NCI-H1417 (cell line): Measurements from ENCODE around the gene GOLGA6A.

ENCODE experiments used
- DNase-seq, 3 experiments: peaks; one replicate each; lab custom pipeline; 2025; lab: John Stamatoyannopoulos, UW

GOLGA6A gene

DNA sequence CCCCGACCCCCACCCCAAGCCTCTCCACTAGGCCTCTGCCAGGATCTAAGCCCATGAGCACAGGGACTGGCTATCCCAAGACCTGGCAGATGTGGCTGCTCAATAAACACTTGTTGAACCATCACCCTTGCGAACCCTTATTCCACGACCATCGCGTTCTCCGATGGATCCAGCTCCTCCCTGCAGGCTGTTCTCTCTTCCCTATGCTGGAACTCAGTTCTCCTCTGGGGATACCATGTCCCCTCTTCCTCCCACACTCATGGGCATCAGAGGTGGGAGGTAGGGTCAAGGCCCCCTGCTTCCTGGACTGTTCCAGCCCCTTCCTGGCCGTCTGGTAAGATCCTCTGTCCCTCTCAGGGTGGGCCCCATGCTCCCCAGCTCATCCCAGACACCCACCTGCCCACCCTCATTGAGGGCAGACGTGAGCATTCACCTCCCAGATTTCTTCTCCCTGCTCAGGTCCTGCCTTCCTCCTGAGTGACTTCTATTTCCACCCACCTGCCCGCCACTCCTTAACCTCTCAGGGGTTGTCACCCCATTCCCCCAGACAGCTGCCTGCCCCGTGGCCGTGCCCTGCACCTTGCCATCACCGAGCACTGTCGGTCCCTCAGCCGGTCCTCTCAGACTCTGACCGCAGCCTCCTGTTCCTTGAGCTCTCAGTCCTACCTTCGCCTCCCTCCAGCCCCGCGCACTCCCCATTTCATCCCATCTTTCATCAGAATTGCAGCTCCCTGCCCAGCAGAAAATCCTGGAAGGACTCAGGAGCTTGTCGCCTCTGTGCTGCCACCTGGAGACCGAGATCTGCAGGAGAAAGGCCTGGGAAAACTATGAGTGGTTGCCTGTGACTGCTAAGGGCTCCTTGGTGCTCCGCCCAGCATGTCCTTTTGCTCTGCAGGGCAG lies 45.8 kb downstream of the GOLGA6A start:
- peak; percentile 18 to 85 (median 61) for DNase-seq

DNA sequence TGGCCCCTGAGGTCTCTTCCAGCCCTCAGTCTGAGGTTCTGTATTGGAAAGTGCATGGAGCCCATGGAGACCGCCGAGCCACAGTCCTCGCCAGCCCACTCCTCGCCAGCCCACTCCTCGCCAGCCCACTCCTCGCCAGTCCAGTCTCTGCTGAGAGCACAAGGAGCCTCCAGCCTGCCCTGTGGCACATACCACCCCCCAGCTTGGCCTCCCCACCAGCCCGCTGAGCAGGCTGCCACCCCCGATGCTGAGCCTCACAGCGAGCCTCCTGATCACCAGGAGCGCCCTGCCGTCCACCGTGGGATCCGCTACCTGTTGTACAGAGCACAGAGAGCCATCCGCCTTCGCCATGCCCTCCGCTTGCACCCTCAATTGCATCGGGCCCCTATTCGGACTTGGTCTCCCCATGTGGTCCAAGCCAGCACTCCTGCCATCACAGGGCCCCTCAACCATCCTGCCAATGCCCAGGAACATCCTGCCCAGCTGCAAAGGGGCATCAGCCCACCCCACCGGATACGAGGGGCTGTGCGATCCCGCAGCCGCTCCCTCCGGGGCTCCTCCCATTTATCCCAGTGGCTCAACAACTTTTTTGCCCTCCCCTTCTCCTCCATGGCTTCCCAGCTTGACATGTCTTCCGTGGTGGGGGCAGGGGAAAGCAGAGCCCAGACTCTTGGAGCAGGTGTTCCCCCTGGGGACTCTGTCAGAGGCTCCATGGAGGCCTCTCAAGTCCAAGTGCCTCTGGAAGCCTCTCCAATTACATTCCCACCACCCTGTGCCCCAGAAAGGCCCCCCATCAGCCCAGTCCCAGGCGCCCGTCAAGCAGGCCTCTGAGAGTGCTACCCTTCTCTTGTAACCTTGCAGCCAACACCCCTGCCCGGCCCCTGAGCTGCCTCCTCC lies 47.0 kb downstream of the GOLGA6A start:
- DNase-seq = peak in 1 of 3 experiments; percentile 65

DNA sequence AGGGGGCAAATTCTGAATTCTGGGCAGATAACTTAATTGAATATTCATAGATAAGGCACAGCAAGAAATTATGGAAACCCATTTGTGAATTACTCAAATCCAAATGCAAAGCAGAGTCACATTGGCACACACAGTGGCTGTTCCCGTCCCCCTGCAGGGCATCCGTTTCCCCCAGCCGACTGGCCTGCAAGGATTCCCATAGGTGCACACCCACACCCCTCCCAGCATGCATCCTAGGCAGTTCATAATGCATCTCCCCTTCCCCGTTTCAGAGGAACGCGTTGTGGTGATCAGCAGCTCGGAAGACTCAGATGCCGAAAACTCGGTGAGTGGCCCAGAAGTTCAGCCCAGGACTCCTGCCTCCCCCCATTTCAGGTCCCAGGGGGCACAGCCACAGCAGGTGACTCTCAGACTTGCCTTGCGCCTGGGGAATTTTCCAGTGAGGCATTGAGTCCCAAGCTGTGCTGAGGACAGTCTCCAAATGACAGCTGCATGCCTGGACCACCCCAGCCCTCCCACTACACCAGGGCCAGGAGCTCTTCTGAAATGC lies 48.1 kb downstream of the GOLGA6A start:
- DNase-seq = no peak

DNA sequence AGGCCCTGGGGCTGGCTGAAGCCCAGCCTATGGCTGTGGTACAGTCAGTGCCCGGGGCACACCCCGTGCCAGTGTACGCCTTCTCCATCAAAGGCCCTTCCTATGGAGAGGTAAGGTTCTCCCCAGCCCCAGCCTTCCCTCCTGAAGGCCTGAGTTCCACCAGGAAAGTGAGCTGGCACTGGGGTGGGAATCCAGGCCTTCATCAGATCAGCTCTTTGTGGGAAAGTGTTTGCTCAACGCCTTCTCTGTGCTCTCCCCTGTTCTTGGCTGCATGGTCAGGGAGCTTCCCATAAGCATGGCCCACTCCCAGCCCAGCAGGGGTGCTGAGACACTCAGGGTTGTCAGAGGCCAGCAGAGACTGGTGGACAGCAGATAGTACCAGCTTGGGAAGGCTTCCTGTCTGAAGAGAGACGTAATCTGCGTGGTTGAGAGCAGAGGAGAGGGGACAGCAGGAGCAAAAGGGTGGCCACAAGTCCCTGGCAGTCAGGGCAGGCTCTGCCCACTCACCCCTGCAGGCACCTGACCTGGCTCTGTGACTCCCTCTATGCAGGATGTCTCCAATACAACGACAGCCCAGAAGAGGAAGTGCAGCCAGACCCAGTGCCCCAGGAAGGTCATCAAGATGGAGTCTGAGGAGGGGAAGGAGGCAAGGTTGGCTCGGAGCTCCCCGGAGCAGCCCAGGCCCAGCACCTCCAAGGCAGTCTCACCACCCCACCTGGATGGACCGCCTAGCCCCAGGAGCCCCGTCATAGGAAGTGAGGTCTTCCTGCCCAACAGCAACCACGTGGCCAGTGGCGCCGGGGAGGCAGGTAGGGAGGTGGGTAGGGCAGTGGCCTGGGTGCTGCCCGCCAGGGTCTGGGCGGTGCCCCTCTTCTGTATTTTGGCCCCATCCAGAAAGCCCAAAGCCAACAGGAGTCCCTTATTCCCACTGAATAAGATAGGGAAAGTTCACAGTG lies 49.5 kb downstream of the GOLGA6A start:
- no peak for DNase-seq

DNA sequence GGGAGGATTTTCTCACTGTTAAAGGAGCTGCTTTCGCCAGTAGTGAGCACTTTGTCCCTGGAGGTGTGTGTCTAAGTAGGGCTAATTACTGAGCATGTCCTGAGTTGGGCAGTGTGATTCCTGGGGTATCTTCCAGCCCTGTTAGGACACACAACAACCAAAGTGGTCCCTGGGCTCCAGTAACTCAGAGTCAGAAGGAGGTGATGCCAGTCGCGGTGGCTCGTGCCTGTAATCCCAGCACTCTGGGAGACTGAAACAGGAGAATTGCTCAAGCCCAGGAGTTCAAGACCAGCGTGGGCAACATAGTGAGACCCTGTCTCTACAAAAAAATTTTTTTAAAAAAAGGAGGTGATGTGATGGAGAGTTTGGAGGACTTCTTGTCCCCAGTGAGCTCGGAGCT lies 50.3 kb downstream of the GOLGA6A start:
- no peak for DNase-seq

DNA sequence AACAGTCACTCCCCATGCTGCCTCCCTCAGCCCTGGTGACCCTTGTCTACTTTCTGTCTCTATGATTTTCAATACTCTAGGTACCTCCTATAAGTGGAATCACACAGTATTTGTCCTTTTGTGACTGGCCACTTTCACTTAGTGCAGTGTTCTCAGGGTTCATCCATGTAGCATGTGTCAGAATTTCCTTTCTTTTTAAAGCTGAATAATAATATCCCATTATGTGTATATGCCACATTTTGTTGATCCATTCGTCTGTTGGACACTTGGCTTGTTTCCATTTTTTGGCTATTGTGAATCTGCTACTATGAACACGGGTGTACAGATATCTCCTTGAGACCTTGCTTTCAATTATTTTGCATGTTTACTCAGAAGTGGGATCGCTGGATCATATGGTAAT lies 53.7 kb downstream of the GOLGA6A start:
- DNase-seq = no peak

DNA sequence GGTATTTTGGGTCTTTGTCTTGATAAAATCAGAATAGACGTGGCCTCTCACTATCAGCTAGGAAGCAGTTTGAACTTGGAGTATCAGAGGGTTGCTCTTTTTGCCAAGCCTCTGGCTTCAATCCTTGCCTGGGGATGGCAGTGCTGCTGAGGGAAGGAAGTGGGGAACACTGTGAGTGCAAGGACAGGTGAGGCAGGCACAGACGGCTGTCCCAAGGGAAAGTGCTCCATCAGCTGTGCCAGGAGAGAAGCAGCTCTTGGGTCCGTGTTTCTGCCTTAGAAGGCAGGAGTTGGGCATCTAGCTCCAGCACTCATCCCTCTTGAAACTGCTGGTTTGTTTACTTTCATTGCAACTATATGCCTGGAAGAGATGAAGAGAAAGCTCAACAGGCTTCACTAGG lies 54.7 kb downstream of the GOLGA6A start:
- DNase-seq = peak; percentile 13 to 85 (median 61)

DNA sequence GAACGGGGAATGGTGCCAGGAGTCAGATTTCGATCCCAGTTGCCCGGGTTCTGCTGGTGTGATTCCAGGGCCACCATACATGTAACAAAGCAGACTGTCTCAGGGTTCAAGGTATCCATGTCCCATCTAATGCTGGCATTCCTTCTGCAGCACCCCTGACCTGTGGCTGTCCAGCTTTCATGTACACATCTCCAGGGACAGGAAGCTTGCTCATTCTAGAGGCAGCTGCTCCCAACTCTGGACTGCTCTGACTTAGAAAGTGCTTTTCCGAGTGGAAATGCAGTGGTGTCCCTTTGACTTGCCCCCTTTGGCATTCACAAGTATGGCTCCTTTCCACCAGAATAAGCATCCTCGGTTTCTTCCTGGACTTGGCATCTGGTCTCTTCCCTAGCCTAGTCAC lies 56.9 kb downstream of the GOLGA6A start:
- DNase-seq = no peak

DNA sequence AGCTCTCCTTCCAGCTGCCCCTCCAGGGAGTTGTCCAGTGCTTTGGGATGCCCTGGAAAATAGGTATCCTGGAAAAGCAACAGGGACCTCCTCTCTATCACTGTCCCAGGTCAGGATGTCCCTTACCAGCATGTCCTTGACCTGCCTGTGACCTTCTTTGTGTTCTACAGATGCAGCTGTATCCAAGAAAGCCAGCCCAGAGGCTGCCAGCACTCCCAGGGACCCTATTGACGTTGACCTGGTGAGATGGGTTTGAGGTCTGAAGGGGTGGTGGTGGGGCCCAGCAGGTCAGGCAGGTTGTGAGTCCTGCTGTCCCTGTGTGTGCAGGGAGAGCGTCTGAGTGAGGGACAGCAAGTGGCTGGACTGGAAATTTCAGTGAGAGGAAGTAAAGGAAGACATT lies 57.7 kb downstream of the GOLGA6A start:
- no peak for DNase-seq

DNA sequence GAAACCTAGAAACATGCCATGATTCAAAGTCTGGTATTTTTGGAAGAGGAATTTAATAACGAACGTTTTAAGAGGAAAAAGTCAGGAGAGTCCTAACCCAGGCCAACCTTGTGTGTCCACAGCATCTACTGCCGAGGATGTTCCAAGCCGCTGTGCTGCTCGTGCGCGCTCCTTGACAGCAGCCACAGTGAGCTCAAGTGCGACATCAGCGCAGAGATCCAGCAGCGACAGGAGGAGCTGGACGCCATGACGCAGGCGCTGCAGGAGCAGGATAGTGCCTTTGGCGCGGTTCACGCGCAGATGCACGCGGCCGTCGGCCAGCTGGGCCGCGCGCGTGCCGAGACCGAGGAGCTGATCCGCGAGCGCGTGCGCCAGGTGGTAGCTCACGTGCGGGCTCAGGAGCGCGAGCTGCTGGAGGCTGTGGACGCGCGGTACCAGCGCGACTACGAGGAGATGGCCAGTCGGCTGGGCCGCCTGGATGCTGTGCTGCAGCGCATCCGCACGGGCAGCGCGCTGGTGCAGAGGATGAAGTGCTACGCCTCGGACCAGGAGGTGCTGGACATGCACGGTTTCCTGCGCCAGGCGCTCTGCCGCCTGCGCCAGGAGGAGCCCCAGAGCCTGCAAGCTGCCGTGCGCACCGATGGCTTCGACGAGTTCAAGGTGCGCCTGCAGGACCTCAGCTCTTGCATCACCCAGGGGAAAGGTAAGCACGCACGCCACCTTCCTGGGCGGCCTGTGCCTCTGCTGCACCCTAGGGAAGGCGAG lies 59.5 kb downstream of the GOLGA6A start:
- DNase-seq = no peak
